Measurements from ENCODE around the gene GPRC5A. TPM values are rescaled to one million over a fixed set of nuclear protein-coding genes. Genes with fewer than 3 reads are reported as not detected.
"Not testable (repeated sequence)": the region's sequence is repeated elsewhere in the genome, so short reads cannot be mapped to it uniquely, and the experiment has no call there.

GPRC5A gene
- total RNA-seq, 1 donor from 2014 or later: 27.3 TPM

GRCh38 chr12:12872934-12873275 lies 18.5 kb upstream of the GPRC5A start:
- Mint-ChIP-seq H3K27me3 (ENCODE audit: unreplicated experiment) (no peaks in the 10 kb centered on the region), H3K9me3 (ENCODE audit: unreplicated experiment) (peaks cover 5% of the 10 kb centered on the region), H3K36me3 (ENCODE audit: unreplicated experiment) (peaks cover 7% of the 10 kb centered on the region), H3K4me1 (ENCODE audit: unreplicated experiment) (peaks cover 68% of the 10 kb centered on the region), H3K27ac (ENCODE audit: unreplicated experiment) (peak overlapping the region; percentile 87), H3K4me3 (ENCODE audit: unreplicated experiment) (no peak overlapping the region)
- no peak for DNase-seq (ENCODE audit: extremely low spot score, unreplicated experiment)
- no peak for TF ChIP-seq CTCF (IDR thresholded peaks at IDR 0.05)

- Mint-ChIP-seq H3K27me3 (ENCODE audit: unreplicated experiment) (no peaks in the 10 kb centered on the region), H3K36me3 (ENCODE audit: unreplicated experiment) (peaks cover 7% of the 10 kb centered on the region), H3K9me3 (ENCODE audit: unreplicated experiment) (peaks cover 5% of the 10 kb centered on the region), H3K4me1 (ENCODE audit: unreplicated experiment) (peaks cover 74% of the 10 kb centered on the region), H3K4me3 (ENCODE audit: unreplicated experiment) (no peak overlapping the region), H3K27ac (ENCODE audit: unreplicated experiment) (peak overlapping the region; percentile 87)
- no peak for TF ChIP-seq CTCF (IDR thresholded peaks at IDR 0.05)
- DNase-seq (ENCODE audit: extremely low spot score, unreplicated experiment): no peak
Observed at GRCh38 chr12:12874029-12874428, 17.3 kb upstream of the GPRC5A start.

GRCh38 chr12:12875301-12875700 lies 16.1 kb upstream of the GPRC5A start:
- Mint-ChIP-seq H3K4me1 (ENCODE audit: unreplicated experiment) (peaks cover 78% of the 10 kb centered on the region), H3K27ac (ENCODE audit: unreplicated experiment) (peak overlapping the region; percentile 87)
- DNase-seq (ENCODE audit: extremely low spot score, unreplicated experiment); H3K36me3 Mint-ChIP-seq (ENCODE audit: unreplicated experiment); H3K27me3 Mint-ChIP-seq (ENCODE audit: unreplicated experiment); H3K9me3 Mint-ChIP-seq (ENCODE audit: unreplicated experiment); H3K4me3 Mint-ChIP-seq (ENCODE audit: unreplicated experiment): not testable (repeated sequence)

GRCh38 chr12:12877153-12877768 lies 14.1 kb upstream of the GPRC5A start:
- H3K27me3 Mint-ChIP-seq (ENCODE audit: unreplicated experiment): no peaks in the 10 kb centered on the region
- DNase-seq (ENCODE audit: extremely low spot score, unreplicated experiment): no peak
- H3K27ac Mint-ChIP-seq (ENCODE audit: unreplicated experiment): peak overlapping the region; percentile 87
- no peak overlapping the region for H3K4me3 Mint-ChIP-seq (ENCODE audit: unreplicated experiment)
- H3K36me3 Mint-ChIP-seq (ENCODE audit: unreplicated experiment): peaks cover 3% of the 10 kb centered on the region
- H3K9me3 Mint-ChIP-seq (ENCODE audit: unreplicated experiment): no peaks in the 10 kb centered on the region
- peaks cover 70% of the 10 kb centered on the region for H3K4me1 Mint-ChIP-seq (ENCODE audit: unreplicated experiment)
- TF ChIP-seq CTCF (IDR thresholded peaks at IDR 0.05): no peak

GRCh38 chr12:12877781-12878455 lies 13.4 kb upstream of the GPRC5A start:
- no peak for TF ChIP-seq CTCF (IDR thresholded peaks at IDR 0.05)
- DNase-seq (ENCODE audit: extremely low spot score, unreplicated experiment): no peak
- H3K4me1 Mint-ChIP-seq (ENCODE audit: unreplicated experiment): peaks cover 68% of the 10 kb centered on the region
- H3K27me3 Mint-ChIP-seq (ENCODE audit: unreplicated experiment): no peaks in the 10 kb centered on the region
- H3K4me3 Mint-ChIP-seq (ENCODE audit: unreplicated experiment): no peak overlapping the region
- H3K36me3 Mint-ChIP-seq (ENCODE audit: unreplicated experiment): peaks cover 3% of the 10 kb centered on the region
- H3K9me3 Mint-ChIP-seq (ENCODE audit: unreplicated experiment): no peaks in the 10 kb centered on the region
- peak overlapping the region; percentile 87 for H3K27ac Mint-ChIP-seq (ENCODE audit: unreplicated experiment)

Data from osteocyte (in vitro differentiated cells).